HTERT RPE-1 (cell line): ENCODE measurements around the gene RPS6KA6.

ENCODE experiments used
- in situ Hi-C: fragments of 300-500 bp; cut with MboI; formaldehyde crosslinking; loops from 4 replicates; pipeline ENCODE4 v1.14.3; 2020; ENCODE audit warnings: low sequenced_read_pairs

The RPS6KA6 gene

GRCh38 chrX:84187533-84188319 is at the start of gene RPS6KA6:
Gene RPS6KA6 (minus strand): TSS chrX:84188199. CDS start chrX:84187899, 300 bp downstream.
- in situ Hi-C loops: no loop called here

- in situ Hi-C loops: no loop called here
Measured at GRCh38 chrX:84224741-84225140, 36.7 kb upstream of the RPS6KA6 start.

DNA sequence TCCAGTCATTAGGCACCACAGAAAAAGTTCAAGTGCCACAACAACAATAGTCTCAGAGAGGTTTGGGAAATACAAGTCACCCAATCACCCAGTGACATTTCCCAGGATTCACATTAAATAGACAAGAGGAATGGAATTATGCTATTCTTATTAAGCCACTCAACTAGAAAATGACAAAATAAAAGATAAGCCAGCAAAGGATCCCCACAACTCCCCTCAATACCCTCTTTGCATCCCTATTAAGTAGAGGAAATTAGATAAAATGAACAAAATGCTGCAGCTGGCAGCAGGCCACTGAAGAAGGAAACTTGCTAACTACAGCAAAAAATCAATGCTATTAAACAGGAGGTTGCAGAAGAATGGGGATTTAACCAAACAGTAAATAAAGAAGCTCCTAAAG is 35.3 kb upstream of the RPS6KA6 start:
- in situ Hi-C loops: no loop called here

GRCh38 chrX:84221181-84221580 is 33.2 kb upstream of the RPS6KA6 start:
- in situ Hi-C loops: no loop called here

- in situ Hi-C loops: no loop called here
Measured at GRCh38 chrX:84219551-84219950, 31.6 kb upstream of the RPS6KA6 start.

DNA sequence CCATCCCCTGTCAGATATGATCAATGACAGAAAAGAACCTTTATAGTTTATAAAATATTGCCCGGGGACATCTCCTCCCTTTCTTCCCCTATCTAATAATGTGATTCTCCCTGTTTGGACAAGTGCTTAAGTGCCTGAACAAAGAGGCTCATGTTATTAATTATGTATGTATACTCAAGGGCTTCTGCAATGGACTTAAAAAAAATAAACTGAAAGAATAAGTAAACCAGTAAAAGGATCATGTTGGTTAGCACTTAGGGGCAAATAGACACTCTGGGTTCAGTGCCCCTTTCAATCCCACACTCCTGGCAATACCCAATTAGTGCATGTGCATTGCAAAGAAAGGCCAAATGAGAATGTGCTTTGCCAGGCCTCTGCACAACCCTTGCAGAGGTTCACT is 30.7 kb upstream of the RPS6KA6 start:
- in situ Hi-C loops: no loop called here

GRCh38 chrX:84216881-84217280 is 28.9 kb upstream of the RPS6KA6 start:
- in situ Hi-C loops: no loop called here

- in situ Hi-C loops: no loop called here
Measured at GRCh38 chrX:84216406-84216805, 28.4 kb upstream of the RPS6KA6 start.

- in situ Hi-C loops: no loop called here
Measured at GRCh38 chrX:84205276-84205675, 17.3 kb upstream of the RPS6KA6 start.

DNA sequence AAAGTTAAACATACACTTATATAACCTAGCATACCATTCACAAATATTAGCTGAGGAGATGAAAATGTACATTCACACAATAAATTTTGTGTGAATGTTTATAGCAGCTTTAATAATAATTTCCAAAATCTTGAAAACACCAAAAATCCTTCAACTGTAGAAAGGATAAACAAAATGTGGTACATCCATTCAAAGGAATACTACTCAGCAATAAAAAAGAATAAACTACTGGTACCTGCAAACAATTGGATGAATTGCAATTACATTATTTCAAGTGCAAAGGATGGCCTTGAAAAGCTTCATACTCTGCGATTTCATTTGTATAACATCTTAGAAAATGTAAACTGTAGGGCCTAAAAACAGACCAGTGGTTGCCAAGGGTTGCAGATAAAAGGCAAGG is 11.7 kb upstream of the RPS6KA6 start:
- in situ Hi-C loops: no loop called here

DNA sequence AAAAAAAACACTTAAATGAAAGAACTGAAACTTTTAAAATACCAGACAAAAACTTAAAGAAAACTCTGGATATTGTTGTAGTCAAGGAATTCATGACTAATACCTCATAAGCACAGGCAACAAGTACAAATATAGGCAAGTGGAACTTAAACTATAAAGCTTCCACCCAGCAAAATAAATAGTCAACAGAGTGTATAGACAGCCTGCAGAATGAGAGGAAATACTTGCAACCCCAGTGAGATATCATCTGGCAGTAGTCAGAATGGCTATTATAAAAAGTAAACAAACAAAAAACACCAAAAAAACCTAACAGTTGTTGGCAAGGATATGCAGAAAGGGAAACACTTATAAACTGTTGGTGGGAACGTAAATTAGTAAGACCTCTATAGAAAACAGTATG is 9.6 kb upstream of the RPS6KA6 start:
- in situ Hi-C loops: no loop called here

DNA sequence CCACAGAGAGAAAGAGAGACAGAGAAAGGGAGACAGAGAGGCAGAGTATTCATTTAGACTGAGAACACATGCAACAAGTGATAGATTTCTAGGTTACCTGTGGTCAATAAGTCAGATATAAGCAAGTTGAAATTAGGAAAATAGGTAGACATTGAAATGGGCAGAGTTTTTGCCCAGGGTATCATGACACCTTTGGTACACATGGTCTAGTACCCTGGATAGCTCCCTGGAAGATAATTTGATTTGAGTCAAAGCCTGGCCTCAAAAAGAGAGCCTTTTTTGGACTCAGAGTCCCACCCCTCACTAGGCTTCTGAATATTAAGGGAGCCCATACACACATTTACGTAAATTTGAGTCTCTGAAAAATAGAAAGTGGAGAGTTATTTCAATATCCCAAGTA is 4.0 kb upstream of the RPS6KA6 start:
- in situ Hi-C loops: no loop called here

DNA sequence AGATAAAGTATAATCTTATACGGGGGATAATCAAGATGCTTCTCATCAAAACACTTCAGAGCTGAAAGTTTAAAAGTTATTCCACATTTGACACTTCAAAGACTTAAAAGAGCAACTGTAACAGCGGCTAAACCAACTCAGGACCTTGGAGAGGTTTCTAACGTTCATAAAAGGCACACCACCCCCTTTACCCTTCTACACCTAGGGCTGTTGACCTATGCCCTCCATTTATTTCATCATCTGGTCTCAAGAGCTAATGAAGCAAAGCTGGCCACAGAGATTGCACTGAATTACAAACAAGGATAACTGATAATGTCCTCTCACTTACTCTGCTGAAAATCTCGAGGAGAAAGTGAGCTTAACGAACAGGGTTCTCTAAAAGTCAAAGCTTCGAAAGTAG is 1.1 kb upstream of the RPS6KA6 start:
- in situ Hi-C loops: no loop called here

GRCh38 chrX:84188320-84188834 is 378 bp upstream of the RPS6KA6 start:
- in situ Hi-C loops: no loop called here

DNA sequence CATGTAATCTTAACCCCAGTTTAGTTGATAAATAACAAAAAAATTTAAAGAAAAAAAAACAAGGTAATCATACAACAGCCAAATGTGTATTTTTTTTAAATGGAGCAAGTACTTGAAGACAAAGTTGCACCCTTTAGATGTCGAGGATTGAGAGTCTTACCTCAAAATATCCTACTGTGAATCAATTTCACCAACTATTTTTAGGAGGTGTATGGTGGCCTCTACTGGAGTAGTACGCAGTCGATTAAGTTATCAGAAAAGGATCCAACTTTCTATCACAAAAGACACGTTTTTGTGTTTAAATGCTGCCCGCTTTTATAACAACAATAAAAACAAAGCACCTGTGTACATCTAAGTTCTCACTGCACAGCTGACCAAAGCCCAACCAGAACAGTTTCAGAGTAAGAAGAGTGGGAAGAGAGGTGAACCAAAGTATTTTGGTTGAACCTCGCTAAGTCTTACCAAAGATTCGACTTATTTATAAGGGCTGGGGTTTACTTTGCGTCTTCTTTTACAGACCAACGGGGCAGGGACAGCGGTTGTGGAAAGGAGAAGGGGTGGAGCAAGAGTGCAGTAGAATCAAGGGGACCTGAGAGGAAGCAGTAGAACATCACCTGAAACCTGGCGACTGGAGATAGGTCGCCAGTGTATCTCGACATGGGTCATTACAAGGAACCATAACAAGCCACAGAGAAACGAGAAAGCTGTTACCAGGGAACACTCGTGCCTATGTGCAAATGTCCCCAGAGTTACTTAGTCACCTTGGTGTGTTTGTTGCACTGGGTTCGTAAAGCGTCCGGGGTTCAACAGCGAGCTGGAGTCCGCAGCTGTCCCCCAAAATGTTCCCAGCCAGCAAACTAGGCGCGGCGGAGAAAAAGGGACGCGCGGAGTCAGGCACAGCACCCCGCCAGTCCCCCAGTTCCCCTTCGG is 1.1 kb downstream of the RPS6KA6 start:
- in situ Hi-C loops: no loop called here

DNA sequence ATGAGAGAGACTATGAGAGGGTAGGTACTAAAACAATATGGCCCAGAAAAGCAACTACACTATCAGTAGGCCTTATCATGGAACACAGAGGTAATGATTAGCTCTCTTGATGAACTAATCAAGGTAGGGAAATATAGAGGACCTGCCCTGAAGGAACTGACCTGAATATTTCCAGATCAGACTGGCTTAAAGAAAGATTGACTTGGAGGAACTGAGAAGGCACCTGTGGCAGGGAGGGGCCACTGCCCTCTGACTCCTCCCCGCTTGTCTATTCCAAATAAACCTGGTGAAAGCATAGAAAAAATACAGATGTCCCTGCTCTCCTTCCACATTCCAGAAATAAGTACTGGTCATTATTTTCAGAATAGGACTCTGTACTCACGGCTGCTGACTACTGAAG is 5.5 kb downstream of the RPS6KA6 start:
- in situ Hi-C loops: no loop called here

DNA sequence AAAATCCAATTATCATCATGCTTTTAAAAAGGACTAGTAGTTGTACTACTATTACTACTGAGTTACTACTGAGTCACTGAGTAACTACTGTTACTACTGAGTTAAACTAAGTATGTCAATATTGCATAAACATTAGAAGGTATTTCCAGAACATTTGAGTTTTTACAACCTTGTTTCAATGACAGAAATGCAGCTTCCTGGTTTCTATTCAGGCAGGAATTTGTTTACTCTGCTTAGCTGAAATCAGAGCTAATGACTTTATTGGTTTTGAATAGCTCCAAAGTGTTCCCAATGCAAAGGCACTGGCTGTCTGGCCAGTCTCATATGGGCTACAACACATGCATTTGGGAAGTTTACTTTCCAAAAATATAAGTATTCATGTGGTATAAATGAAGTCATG is 12.0 kb downstream of the RPS6KA6 start:
- in situ Hi-C loops: no loop called here

- in situ Hi-C loops: no loop called here
Measured at GRCh38 chrX:84175274-84175673, 12.7 kb downstream of the RPS6KA6 start.

DNA sequence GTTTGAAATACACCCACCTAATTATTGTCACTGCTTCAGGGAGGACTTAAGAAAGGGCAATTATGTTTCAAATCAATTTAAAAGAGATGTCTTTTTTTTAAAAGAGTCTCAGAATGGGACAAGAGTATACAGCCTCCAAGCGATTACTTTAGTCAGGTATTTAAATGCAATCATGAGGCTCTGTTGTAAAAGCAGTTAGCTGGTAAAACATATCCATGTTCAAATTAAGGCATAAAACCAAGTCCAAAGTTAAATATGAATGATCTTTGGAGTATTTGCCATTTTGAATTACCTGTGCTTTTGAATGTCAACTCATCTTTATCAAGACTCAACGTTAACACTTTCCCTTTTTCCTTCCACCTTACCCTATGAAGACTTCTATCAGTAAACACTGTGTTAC is 13.7 kb downstream of the RPS6KA6 start:
- in situ Hi-C loops: no loop called here

DNA sequence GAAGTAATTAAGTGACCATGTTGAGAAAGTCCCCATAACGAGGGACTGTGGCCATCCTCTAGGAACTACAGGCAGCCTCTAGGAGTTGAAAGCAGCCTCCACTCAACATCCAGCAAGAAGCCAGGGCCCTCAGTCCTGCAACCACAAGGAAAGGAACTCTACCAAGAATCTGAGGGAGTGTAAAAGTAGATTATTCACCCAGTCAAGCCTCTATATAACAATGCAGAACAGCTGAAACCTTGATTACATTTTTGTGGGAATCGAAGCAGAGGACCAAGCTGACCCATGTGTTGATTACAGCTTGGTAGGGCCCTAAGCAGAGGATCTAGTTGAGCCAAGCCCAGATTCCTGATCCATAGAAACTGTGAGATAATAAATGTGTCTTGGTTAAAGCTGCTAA is 17.1 kb downstream of the RPS6KA6 start:
- in situ Hi-C loops: no loop called here

DNA sequence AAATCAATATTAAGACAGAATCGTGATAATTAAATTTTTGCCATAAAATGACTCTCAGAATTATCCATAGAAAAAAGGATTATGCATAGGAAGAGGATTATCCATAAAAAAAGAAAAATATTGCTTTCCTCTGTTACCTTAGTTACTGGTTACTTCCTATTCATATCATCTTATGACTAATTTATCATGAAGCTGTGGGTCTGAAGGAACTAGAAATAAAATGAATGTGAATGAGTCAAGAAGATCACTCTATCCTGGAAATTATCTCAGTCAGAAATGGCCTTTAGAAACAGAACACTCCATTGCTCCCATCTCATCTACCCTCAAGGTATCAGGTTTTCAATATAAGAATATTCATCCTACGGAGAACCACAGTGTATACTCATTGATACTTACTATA is 19.4 kb downstream of the RPS6KA6 start:
- in situ Hi-C loops: no loop called here

- in situ Hi-C loops: no loop called here
Measured at GRCh38 chrX:84168095-84168494, 19.9 kb downstream of the RPS6KA6 start.
